OCI-LY3 (cell line): ENCODE data around the gene NEURL1.

Experiments
- H2AFZ ChIP-seq: fragments of 200-600, 300-600 bp; shearing (Covaris generic); 2 replicates; pipeline ENCODE4 v1.6.0; 2014; ENCODE audit warnings: antibody characterized with exemption, low read depth, low read length
- H3K27ac ChIP-seq: fragments of 200-600, 300-600 bp; sonication (generic); 2 replicates; pipeline ENCODE4 v1.5.1; 2014; ENCODE audit warnings: mild to moderate bottlenecking, low read length, moderate library complexity, mixed read lengths
- H3K27me3 ChIP-seq: fragments of 200-600, 300-600 bp; sonication (generic); 2 replicates; pipeline ENCODE4 v1.6.1; 2014; ENCODE audit warnings: low read depth, low read length, mixed read lengths
- H3K36me3 ChIP-seq: fragments of 200-600, 300-600 bp; sonication (generic); replicated peaks from 2 replicates; pipeline ENCODE3; 2014; ENCODE audit warnings: low read depth, low read length, mixed read lengths
- H3K4me1 ChIP-seq: fragments of 300-600, 200-600 bp; sonication (generic); 2 replicates; pipeline ENCODE4 v1.6.1; 2014; ENCODE audit warnings: low read length, mixed read lengths
- H3K4me2 ChIP-seq: fragments of 200-600, 300-600 bp; sonication (generic); 2 replicates; pipeline ENCODE4 v1.6.1; 2014; ENCODE audit warnings: low read length, mixed read lengths
- H3K4me3 ChIP-seq: fragments of 300-600, 200-600 bp; sonication (generic); 2 replicates; pipeline ENCODE4 v1.5.1; 2014; ENCODE audit warnings: antibody characterized with exemption, mild to moderate bottlenecking, low read length, moderate library complexity
- H3K79me2 ChIP-seq: fragments of 300-600, 200-600 bp; shearing (Covaris generic); 2 replicates; pipeline ENCODE4 v1.6.1; 2014; ENCODE audit warnings: mild to moderate bottlenecking, low read length, mixed read lengths
- H3K9ac ChIP-seq: fragments of 300-600, 200-600 bp; shearing (Covaris generic); 2 replicates; pipeline ENCODE4 v1.6.0; 2014; ENCODE audit warnings: mild to moderate bottlenecking, low read length, moderate library complexity
- H3K9me3 ChIP-seq: fragments of 200-600, 300-600 bp; shearing (Covaris generic); 2 replicates; pipeline ENCODE4 v1.6.1; 2014; ENCODE audit warnings: low read length, mixed read lengths; ENCODE audit not compliant: insufficient read depth
- H4K20me1 ChIP-seq: fragments of 200-600, 300-600 bp; sonication (generic); 2 replicates; pipeline ENCODE4 v1.6.1; 2016; ENCODE audit warnings: low read length, mixed read lengths; ENCODE audit not compliant: insufficient read depth
- EZH2phosphoT487 ChIP-seq: fragments of 200-600 bp; shearing (Covaris generic); IDR thresholded peaks from 2 replicates; pipeline ENCODE4 v1.6.1; 2018; ENCODE audit warnings: antibody characterized with exemption, mixed run types, low read depth
- TF ChIP-seq, protein P1 (sequence below): fragments of 200-600, 300-600 bp; sonication (generic); IDR thresholded peaks from 2 replicates; pipeline ENCODE4 v1.5.1; 2014; ENCODE audit warnings: antibody characterized with exemption, low read length, low read depth

The NEURL1 gene

DNA sequence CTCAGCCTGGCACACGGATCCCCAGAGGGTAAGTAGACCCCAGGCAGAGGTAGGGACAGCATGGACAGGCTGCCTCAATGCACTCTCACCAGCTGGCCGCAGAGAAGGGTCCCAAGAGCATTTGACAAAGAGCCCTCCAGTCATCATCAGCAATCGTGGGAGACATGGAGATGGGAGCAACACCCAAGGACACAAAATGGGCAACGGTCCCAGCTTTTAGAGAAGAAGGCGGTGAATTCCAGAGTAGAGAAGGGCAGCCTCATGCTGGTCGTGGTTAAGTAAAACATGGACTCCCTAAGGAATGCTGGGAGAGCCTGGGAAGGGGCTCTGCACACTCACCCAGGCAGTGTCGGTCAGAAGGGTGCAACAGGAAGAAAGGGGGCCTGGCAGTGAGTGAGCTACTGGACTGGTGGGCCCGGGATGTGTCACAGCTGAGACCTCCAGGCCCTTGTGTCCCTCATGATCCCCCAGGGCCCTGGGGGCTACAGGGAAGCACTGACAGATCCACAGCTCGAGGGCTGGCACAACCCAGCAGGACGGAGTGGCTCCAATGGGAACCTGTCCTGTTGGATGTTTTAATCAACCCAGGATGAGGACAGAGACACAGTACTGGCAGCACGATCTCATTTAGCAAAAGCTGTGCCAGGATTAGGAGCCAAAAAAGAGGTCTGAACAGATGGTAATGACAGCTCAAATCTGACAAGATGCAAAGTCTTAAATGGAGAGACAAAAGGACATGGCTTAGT is 147.1 kb downstream of the NEURL1 start:
- Histone ChIP-seq H3K4me1 (peaks cover 10% of the 10 kb centered on the region), H4K20me1 (peaks cover 24% of the 10 kb centered on the region), H3K9me3 (no peaks in the 10 kb centered on the region), H3K79me2 (no peaks in the 10 kb centered on the region), H3K27ac (no peak overlapping the region), H3K4me3 (no peak overlapping the region), H3K36me3 (no peaks in the 10 kb centered on the region), H2AFZ (no peak overlapping the region), H3K9ac (no peak overlapping the region), H3K4me2 (no peak overlapping the region), H3K27me3 (no peaks in the 10 kb centered on the region)
- TF ChIP-seq EZH2phosphoT487: no peak
- TF ChIP-seq, protein P1, sequence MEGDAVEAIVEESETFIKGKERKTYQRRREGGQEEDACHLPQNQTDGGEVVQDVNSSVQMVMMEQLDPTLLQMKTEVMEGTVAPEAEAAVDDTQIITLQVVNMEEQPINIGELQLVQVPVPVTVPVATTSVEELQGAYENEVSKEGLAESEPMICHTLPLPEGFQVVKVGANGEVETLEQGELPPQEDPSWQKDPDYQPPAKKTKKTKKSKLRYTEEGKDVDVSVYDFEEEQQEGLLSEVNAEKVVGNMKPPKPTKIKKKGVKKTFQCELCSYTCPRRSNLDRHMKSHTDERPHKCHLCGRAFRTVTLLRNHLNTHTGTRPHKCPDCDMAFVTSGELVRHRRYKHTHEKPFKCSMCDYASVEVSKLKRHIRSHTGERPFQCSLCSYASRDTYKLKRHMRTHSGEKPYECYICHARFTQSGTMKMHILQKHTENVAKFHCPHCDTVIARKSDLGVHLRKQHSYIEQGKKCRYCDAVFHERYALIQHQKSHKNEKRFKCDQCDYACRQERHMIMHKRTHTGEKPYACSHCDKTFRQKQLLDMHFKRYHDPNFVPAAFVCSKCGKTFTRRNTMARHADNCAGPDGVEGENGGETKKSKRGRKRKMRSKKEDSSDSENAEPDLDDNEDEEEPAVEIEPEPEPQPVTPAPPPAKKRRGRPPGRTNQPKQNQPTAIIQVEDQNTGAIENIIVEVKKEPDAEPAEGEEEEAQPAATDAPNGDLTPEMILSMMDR: no peak

DNA sequence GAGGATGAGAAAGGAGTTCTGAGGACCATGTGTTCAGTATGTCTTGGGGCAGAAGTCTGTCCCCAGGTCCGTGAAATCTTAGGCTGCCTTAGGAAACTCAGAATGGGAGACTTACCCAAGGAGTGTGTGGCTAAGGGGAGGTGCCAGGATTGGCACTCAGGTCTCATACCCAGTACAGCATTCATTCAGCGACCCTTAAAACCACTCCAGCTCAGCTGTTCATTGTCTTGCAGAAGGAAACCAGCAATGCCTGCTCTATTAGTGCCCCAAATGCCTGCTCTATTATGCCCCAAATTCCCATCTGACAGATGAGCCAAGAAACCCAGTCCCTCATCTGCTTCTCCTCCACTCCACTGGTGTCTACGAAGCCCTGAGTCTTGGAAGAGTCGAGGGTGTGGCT is 147.8 kb downstream of the NEURL1 start:
- no peak for TF ChIP-seq EZH2phosphoT487
- TF ChIP-seq, protein P1: no peak
- H3K4me1 ChIP-seq: peaks cover 10% of the 10 kb centered on the region

More for the DNA sequence above, 147.8 kb downstream of the NEURL1 start:
- H3K4me2 ChIP-seq: no peak overlapping the region
- no peaks in the 10 kb centered on the region for H3K36me3 ChIP-seq
- H3K79me2 ChIP-seq: no peaks in the 10 kb centered on the region
- no peaks in the 10 kb centered on the region for H3K9me3 ChIP-seq
- no peak overlapping the region for H3K4me3 ChIP-seq
- H4K20me1 ChIP-seq: peaks cover 25% of the 10 kb centered on the region
- H3K27ac ChIP-seq: no peak overlapping the region
- no peak overlapping the region for H2AFZ ChIP-seq
- no peaks in the 10 kb centered on the region for H3K27me3 ChIP-seq
- no peak overlapping the region for H3K9ac ChIP-seq
